Right forelimb (tissue), 1 donor: ENCODE measurements around the gene SPECC1.
"Not testable (repeated sequence)": the region's sequence is repeated elsewhere in the genome, so short reads cannot be mapped to it uniquely, and the experiment has no call there.

Experiments
- DNase-seq: peaks from one replicate; pipeline ENCODE4 v3.0.0-alpha.2; 2018

The SPECC1 gene

DNA sequence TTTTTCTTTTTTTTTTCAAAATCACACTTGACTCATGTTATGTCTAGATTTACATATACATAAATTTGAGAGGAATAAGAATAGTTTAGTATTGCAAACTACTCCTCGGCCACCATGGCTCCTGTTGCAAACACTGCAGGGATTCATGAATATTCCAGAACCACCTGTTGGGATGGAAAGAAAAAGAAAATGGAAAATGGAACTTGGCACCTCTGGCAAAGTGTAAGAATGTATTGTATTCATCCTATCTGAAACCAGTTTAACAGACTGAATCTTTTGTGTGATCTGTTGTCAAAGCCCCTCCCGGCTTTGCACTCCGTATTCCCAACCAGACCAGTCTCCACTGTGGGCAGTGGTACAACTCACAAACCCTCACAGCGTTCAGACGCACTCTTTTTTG lies 124.4 kb downstream of the SPECC1 start:
- DNase-seq = no peak

DNA sequence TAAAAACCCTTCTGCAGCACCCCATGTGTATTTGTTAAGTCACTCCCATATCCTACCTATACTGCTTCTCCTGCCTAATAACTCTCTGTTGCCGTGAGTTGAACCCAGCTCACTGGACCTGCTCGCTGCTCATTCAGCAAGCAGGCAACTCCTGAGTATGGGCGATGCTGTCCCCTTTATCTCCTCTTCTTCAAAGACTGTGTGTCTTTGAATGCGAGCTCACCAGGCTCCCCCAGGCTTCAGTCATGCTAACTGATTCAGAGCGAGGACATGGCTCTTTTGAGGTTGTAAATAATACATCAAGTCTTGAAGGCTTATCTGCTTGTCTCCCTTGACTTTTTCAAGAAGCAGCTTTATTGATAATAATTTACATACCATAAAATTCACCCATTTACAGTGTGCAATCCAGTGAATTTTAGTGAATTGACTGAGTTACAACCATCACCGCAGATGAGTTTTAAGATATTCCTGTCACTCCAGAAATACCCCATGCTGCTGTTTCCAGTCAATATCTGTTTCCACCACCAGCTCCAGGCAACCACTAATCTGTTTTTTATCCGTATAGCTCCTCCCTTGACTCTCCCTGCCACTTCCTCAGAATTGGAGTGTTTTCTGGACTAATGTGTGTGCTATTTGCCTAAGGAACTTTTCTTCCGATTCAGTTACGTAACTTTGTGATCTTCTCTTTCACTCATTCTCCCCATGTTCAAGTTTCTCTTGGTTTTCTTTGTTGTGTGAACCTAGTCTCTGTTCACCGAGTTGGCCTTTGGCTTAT lies 132.2 kb downstream of the SPECC1 start:
- DNase-seq = no peak

- DNase-seq = no peak
Observed at GRCh38 chr17:20142268-20142667, 133.1 kb downstream of the SPECC1 start.

DNA sequence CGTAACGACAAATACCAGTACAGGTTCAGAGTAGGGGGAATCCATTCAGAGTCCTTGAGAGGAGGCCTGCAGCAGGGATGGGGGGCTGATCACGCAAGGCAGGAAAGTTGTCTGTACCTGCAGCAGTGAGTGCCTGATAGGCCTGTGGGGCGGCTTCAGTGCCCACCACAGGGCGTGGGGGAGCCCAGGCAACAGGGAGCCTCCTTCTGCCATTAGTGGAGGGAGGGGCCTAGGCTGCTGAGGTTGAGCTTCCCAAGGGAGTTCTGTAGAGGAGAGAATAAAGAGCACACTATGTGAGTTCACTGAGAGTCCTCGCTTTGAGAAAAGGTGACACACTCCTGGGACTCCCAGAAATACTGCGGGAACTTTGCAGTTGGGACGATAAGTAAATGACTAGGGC lies 134.6 kb downstream of the SPECC1 start:
- no peak for DNase-seq

DNA sequence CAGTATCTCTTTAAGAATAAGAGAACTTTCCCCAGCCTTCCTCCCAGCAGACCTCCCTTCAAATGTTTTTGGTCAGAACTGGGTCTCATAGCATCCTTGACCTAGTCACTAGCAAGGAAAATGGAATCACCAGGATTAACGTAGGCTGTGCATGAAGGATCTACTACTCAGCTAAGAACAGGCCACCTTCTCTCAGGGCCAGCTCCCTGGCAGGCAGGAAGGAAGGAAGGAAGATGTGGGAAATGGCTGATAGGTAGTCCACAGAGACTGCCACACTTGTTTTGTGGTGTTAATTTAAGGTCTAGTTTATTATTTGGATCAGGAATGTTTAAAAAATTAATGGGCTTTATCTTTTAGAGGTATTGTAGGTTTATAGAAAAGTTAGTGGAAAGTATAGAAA lies 136.4 kb downstream of the SPECC1 start:
- DNase-seq = no peak

DNA sequence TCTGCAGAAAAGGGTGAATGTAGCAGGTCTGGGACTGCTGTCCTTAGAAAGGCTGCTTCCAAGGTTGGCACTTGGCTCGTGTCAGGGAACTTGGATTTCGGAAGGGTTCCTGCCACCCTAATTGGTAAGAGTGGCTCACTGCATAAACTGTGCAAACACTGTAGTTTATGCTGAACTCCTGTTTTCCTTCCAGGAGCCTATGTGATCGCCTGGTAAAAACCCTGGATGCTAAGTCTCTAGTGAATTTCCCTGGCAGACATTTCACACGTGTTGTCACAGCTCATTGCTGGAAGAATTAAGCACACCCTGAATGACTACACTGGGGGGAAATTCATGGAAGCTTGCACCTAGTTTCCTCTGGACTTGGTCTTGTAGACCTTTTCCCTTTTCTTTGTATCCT lies 140.1 kb downstream of the SPECC1 start:
- no peak for DNase-seq

DNA sequence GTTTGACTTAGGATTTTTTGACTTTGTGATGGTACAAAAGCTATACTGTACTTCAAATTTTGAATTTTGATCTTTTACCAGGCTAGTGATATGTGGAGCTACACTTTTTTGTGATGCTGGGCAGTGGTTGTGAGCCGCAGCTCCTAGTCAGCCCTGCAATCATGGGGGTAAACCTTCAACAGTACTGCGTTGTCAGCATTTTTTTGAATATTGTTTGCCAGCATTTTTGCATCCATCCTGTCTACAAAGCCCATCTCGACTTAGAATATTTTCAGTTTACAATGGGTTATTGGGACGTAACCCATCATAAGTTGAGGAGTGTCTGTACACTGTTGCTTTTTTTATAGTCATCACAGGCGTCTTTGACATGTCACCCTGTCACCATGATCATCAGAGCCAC lies 142.0 kb downstream of the SPECC1 start:
- no peak for DNase-seq

DNA sequence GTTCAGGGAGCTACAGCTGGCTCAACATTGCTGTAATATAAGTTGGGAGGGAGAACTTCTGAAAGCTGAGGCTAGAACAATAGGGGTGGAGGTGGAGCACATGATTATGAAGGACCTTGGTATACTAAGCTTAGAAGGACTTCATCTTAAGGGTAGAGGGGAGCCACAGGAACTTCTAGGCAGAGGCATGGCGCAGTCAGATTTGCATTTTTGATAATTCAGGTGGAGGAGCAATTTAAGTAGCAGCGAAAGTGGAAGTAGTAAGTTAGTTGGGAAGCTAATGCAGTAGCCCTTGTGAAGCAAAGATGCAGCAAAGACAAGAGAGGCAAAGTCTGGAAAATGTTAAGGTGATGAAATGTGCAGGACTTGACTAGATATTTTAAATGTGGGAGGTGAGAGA lies 144.1 kb downstream of the SPECC1 start:
- no peak for DNase-seq

DNA sequence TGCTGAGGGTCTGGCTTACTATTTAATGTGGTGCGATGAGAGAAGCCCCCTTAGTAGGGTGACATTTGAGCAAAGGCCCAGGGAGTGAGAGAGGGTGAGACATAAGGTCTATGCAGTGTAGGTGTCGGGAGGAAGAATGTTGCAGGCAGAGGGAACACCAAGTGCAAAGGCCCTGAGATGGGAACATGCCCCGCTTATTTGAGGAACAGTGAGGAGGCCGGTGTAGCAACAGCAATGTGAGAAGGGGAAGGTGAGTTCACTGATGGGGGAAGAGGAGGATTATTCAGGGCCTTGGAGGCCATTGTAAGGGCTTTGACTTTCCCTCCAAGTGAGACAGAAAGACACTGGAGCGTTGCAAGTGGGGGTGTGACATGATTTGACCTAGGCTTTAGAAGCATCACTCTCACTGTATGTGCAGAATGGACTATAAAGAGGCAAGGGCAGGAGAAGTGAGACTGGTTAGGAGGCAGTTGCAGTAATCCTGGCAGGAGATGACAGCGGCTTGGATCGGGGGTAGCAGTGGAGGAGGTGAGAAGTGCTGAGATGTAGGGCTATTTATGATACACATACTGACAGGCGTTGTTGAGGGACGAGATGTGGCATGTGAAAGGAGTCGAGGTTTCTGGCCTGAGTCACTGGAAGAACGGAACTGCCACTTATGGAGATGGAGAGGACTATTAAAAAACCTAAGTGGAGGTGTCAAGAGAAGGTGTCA lies 145.3 kb downstream of the SPECC1 start:
- no peak for DNase-seq

GRCh38 chr17:20155258-20156195 lies 146.4 kb downstream of the SPECC1 start:
- peak; percentile 96 for DNase-seq

GRCh38 chr17:20156196-20157000 lies 147.2 kb downstream of the SPECC1 start:
- DNase-seq = peak; percentile 54

DNA sequence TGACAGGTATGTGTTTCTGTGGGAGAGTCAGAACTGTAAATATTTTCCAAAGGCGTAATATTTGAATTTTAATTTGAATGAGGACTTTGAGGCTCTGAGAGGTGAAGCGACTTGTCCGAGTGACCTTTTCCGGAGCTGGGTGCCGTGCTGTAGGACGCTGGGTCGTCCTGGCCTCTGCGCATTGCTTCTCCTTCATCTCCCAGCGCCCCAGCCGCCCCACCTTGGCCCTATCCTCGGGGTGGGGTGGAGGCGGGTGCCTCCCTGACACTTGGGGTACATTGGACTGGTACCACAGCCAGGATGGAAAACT lies 147.8 kb downstream of the SPECC1 start:
- no peak for DNase-seq

- DNase-seq = no peak
Observed at GRCh38 chr17:20158580-20158979, 149.4 kb downstream of the SPECC1 start.

DNA sequence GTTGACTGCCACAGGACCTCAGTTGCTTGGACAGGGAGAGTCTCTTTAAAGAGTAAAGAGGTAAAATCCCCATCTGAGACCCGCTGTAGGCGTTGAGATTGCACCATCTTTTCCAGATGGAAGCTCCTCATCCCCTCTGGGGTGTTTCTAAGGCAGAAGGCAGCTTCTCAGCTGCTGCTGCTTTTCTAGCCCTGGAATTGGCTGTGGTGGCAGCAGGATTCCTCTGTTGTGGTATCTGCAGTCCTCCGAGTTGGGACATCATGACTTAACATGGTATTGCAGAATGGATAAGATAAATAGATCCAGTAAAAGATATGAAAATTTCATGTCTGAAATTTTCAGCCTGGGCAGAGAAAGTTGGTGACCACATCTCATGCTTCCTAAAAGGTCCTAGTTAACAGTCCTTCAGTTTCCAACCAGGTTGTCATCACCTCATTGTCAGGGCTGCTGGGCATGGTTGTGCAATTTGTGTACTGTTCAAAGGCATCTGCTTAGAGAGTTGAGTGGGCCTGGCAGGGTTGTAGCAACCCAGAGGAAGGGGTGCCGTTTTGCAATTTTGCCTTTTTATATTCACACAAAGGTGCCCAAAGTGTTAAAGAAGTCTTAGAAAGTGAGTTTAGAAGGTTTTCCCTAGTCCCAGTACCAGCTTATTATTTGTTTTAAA lies 150.4 kb downstream of the SPECC1 start:
- DNase-seq = no peak

GRCh38 chr17:20165516-20165915 lies 156.4 kb downstream of the SPECC1 start:
- DNase-seq = not testable (repeated sequence)

DNA sequence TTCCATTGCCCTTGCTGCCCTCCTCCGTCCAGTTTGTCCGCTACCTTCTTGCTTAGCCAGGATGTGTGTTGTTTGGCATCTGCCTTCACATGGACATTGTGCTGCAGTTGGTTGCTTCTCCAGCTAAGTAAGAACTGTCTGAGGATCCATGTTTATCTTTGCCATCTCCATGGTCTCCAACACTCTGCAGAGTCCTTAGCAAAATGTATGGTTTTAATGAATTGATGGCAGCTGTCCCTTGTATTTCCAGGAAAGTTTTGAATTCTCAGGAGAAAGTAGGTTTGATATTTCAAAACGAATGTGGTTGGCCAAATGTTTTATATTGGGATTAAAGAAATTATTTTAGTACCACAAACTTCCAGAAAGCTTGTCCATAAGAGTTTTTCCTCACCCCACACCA lies 160.9 kb downstream of the SPECC1 start:
- DNase-seq = no peak

GRCh38 chr17:20171741-20172365 lies 162.7 kb downstream of the SPECC1 start:
- no peak for DNase-seq

GRCh38 chr17:20172376-20172775 lies 163.2 kb downstream of the SPECC1 start:
- DNase-seq = no peak

DNA sequence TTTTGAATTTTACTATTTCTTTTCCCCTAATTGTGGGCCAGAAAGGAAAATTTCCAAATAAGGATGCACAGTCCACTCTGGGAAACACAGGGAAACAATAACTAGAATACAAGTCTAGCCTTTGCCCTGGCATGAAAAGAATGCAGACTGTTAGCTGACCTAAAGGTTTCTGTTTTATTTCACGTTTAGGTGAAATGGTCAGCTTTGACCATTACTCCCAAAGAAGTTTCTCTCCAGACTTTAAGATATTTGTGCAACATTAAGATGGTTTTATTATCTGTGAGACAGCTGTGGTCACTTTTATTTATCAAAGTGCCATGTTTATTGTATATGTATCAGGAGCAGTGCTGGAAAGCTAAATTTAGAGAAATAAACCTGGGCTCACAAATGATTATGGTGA lies 163.9 kb downstream of the SPECC1 start:
- no peak for DNase-seq

GRCh38 chr17:20174588-20175265 lies 165.6 kb downstream of the SPECC1 start:
- DNase-seq = no peak

GRCh38 chr17:20179041-20179440 lies 169.9 kb downstream of the SPECC1 start:
- no peak for DNase-seq
